Keratinocyte (primary cell): ENCODE results near the gene FGF12.

ENCODE experiments used
- CTCF ChIP-seq, 3 experiments: IDR thresholded peaks in 1 of 3; conservative IDR thresholded peaks in 1 of 3; optimal IDR thresholded peaks in 1 of 3; 2 replicates in 2 of 3; 3 replicates in 1 of 3; pipeline versions ENCODE3 to v1.5.1; 2011; ENCODE audit warnings: low read length in 3 of 3, mild to moderate bottlenecking in 3 of 3, moderate library complexity in 2 of 3, control low read depth in 1 of 3, inconsistent platforms in 1 of 3; ENCODE audit not compliant: insufficient read depth in 2 of 3; ENCODE audit errors: extremely low read depth in 1 of 3
- EZH2 ChIP-seq: IDR thresholded peaks from one replicate; pipeline ENCODE4 v1.6.1; 2012; ENCODE audit warnings: inconsistent platforms, mild to moderate bottlenecking, low read length, moderate library complexity

- TF ChIP-seq CTCF (optimal IDR thresholded peaks at IDR 0.05 in 1 of 3, IDR thresholded peaks at IDR 0.05 in 1 of 3, conservative IDR thresholded peaks at IDR 0.05 in 1 of 3; ENCODE audit: extremely low read depth in 1 of 3, insufficient read depth in 2 of 3, low read length in 3 of 3) = no peak
- TF ChIP-seq EZH2 = no peak
Observed at GRCh38 chr3:192575879-192576506, 151.3 kb downstream of the FGF12 start.
